ENCODE data around the gene GJA3. TPM values are rescaled to one million over a fixed set of nuclear protein-coding genes. Genes with fewer than 3 reads are reported as not detected.

GJA3 gene
- total RNA-seq, 2 experiments from 2014 or later: 0.39 to 0.54 TPM

DNA sequence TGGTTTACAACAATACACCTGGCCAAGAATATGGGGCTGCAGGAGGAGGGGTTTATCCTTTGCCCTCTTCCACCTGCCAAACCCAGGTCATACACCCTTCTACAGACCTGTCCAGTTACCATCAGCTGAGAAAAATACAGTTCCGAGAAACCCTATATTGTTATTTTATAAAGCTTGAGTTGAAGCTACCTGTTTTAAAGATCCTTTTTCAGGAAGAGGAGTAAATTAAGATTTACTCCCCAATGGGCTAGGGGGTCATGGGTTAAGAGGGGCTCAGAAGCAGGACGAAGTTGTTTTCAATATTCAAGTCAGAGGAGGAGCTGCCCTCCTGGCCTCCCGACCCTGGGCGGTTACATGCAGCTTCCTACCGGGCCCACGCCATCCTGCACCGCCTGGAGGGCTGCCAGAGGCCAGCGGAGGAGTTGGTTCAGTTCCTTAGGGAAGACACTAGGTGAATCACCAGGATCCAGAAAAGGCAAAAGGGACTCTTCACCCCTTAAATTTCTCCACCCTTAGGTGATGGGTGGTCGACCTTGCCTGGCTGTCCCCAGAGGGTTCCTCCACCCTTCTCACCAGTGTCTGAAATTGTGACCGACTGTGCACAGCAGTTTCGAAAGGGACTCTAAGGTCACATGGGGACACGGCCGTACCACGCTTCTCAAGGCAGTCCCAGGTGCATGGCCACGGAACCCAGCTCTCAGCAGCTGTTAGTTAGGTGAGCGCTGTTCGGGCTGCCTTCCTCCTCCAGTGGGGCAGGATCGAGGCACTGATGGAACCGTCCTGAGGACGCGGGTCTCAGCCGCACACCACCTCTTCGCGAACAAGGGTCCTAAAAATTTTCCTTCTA lies 30.7 kb upstream of the GJA3 start:
- no peaks in the 10 kb centered on the region for H3K36me3 Mint-ChIP-seq
- ATAC-seq (ENCODE audit: low read depth) (no peak), DNase-seq (no peak)
- POLR2A ChIA-PET: no interaction called here
- H3K9me3 Mint-ChIP-seq: no peaks in the 10 kb centered on the region
- no peak overlapping the region for H3K27ac Mint-ChIP-seq
- H3K4me3 Mint-ChIP-seq: peak overlapping the region; percentile 61
- H3K27me3 Mint-ChIP-seq: peaks cover 53% of the 10 kb centered on the region
- H3K4me1 Mint-ChIP-seq: peaks cover 16% of the 10 kb centered on the region

DNA sequence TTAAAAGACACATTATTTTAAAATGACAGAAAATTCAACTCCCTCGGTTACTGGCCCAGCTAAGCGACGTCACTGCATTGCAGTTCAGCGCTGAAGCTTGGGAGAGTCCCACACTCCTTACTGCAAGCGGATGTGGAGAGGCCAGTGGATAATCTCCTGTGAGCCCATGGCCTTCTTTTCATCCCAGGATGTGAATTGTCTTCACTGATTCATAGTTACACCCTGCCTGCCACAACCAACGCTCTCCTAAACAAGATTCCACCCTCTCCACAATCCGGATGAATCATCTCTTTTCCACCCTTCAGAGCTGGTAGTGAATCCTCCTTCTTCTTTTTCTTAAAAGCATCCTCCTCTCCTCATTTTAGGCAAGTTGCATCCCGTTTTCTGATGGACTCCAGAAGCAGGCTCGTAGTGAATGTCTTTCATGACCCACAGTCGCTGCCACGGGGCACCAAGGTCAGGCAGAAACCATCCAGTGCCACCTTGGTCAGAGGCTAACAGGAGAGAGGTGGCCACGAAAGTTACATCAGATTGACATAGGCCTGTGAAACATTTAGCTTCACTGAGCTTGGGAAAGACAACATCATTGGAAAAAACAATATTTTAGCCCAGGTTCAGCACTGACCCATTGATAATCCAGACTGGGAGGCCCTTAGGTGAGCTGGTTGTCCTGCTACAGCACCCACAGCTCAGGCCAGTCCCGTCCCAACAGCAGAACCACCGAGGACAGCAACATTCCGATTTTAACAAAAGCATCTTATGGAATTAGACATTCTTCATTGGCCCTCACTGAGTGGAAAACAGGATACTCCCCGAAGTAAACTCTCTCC lies 29.8 kb upstream of the GJA3 start:
- DNase-seq (no peak), ATAC-seq (ENCODE audit: low read depth) (no peak)
- POLR2A ChIA-PET: no interaction called here
- Mint-ChIP-seq H3K9me3 (no peaks in the 10 kb centered on the region), H3K4me3 (no peak overlapping the region), H3K4me1 (peaks cover 16% of the 10 kb centered on the region), H3K36me3 (no peaks in the 10 kb centered on the region), H3K27ac (no peak overlapping the region), H3K27me3 (peaks cover 46% of the 10 kb centered on the region)

DNA sequence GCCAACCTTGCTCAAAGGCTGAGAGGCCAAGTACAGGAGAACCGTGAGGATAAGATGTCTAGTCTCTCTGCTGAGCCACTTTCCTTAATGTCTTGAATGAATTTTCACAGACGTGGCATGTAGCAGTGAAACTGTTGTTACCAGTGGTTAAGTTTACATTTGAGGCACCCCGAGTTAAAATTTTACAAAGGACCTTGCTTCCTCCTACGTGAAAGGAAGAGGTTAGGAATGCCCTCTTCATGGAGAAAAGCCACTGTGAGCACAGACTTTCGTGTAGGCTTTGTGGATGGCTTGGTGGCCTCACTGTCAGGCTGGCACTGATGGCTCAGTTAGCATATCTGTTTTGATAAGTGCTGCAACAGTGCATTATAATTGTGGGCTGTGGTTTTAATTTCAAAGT lies 29.2 kb upstream of the GJA3 start:
- H3K27ac Mint-ChIP-seq: no peak overlapping the region
- H3K4me1 Mint-ChIP-seq: peaks cover 16% of the 10 kb centered on the region
- peaks cover 40% of the 10 kb centered on the region for H3K27me3 Mint-ChIP-seq
- POLR2A ChIA-PET: no interaction called here
- H3K9me3 Mint-ChIP-seq: no peaks in the 10 kb centered on the region
- no peak for ATAC-seq (ENCODE audit: low read depth)
- H3K4me3 Mint-ChIP-seq: no peak overlapping the region
- H3K36me3 Mint-ChIP-seq: no peaks in the 10 kb centered on the region
- no peak for DNase-seq

DNA sequence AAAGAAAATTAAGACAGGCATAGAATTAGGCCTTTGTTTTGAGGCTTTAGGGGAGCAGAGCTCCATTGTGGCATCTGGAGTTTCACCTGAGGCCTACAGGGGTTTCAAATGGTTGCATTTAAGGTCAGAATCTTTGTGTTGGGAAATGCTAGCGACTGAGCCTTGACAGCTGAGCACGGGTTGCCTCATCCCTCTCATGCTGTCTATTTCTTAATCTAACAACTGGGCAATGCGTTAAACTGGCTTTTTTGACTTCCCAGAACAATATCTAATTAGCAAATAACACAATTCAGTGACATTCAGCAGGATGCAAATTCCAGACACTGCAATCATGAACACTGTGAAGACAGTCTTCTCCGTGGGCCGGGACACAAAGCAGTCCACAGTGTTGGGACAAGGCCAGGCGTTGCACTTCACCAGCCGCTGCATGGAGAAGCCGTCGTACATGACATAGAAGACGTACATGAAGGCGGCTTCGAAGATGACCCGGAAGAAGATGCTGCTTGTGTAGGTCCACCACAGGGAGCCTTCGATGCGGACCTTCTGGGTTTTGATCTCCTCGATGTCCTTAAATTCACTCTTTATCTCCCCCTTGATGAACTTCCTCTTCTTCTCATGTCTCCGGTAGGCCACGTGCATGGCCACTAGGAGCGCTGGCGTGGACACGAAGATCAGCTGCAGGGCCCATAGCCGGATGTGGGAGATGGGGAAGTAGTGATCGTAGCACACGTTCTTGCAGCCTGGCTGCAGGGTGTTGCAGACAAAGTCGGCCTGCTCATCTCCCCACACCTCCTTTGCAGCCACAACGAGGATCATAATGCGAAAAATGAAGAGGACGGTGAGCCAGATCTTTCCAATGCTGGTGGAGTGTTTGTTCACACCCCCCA lies 28.1 kb upstream of the GJA3 start:
- H3K36me3 Mint-ChIP-seq: no peaks in the 10 kb centered on the region
- ATAC-seq (ENCODE audit: low read depth) (no peak), DNase-seq (no peak)
- no peak overlapping the region for H3K4me3 Mint-ChIP-seq
- POLR2A ChIA-PET: no interaction called here
- H3K27ac Mint-ChIP-seq: no peak overlapping the region
- peaks cover 5% of the 10 kb centered on the region for H3K4me1 Mint-ChIP-seq
- peaks cover 28% of the 10 kb centered on the region for H3K27me3 Mint-ChIP-seq
- no peaks in the 10 kb centered on the region for H3K9me3 Mint-ChIP-seq

DNA sequence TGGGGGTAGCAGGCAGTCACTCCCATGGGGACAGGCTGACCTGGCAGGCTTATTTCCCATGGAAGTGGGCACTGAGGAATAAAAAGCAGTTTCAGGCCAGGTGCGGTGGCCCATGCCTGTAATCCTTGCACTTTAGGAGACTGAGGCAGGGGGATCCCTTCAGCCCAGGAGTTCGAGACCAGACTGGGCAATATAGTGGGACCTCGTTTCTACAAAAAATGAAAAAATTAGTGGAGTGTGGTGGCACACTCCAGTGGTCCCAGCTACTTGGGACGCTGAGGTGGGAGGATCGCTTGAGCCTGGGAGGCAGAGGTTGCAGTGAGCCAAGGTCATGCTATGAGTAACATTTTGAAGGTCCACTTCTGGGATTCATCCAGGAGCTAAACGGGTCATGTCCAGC lies 25.9 kb upstream of the GJA3 start:
- POLR2A ChIA-PET: no interaction called here
- H3K4me1 Mint-ChIP-seq: peaks cover 4% of the 10 kb centered on the region
- peaks cover 16% of the 10 kb centered on the region for H3K27me3 Mint-ChIP-seq
- H3K9me3 Mint-ChIP-seq: no peaks in the 10 kb centered on the region
- no peak overlapping the region for H3K4me3 Mint-ChIP-seq
- H3K27ac Mint-ChIP-seq: no peak overlapping the region
- H3K36me3 Mint-ChIP-seq: no peaks in the 10 kb centered on the region
- no peak for DNase-seq
- ATAC-seq (ENCODE audit: low read depth): no peak

DNA sequence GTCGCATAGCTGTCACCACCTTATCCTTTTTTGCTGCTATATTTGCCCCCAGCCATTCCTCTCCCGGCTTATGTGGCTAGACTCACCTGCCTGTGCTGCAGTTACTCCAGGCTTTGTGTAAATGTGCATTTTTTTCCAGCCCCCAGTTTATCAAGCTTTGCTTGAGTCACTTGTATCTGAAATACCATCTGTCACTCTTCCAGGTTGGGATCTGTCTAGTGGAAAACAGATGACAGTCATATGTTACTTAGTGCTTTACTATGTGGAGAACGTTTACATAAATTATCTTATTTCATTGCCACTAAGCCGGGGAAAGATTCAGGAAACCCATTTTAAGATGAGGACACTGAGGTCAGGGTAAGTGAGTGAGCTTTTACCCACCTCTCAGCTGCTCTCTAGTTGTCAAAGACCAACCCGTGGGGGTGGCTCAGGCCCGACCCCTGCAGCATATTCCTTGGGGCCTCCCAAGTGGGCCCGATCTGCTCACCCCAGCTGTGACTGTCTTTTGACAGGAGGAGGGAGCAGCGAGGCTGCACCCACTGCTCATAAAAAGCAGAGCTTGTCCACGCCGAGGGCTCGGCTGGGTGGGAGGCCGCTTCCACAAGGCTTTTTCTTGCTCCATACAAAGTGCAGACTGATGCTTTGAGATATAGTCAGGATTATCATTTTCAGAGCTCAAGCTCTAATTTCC lies 24.7 kb upstream of the GJA3 start:
- POLR2A ChIA-PET: no interaction called here
- ATAC-seq (ENCODE audit: low read depth): no peak
- Mint-ChIP-seq H3K4me3 (no peak overlapping the region), H3K27me3 (peaks cover 15% of the 10 kb centered on the region), H3K9me3 (no peaks in the 10 kb centered on the region), H3K4me1 (peaks cover 4% of the 10 kb centered on the region), H3K36me3 (no peaks in the 10 kb centered on the region), H3K27ac (no peak overlapping the region)
- no peak for DNase-seq

DNA sequence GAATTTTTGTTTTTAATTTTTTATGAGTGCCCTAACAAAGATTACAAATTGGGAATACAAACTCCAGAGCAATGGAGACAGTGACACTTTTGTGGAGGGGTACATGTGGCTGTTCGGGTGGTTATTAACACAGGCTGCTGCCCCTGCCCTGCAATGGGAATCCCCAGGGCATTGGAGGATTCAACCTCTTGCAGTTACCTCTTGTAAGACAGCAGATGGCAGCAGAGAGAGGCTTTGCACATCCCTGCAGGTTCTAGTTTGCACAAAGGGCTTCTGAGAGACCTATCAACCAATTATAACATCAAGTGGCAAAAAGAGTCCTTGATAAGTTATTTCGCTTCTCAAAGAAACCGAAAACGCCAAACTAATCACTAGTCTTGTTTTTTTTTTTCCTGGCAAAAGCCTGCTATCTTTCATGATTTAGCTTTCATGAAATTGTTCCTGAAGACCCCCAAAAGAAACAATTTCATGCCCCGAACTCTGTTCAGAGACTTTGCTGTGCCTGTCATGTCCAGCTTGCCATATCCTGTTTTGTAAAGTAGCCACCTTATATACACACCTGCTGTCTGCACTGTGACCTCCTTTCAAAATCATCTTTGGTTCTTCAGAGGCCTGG lies 21.5 kb upstream of the GJA3 start:
- H3K4me3 Mint-ChIP-seq: no peak overlapping the region
- H3K36me3 Mint-ChIP-seq: no peaks in the 10 kb centered on the region
- H3K4me1 Mint-ChIP-seq: peaks cover 2% of the 10 kb centered on the region
- DNase-seq (no peak), ATAC-seq (ENCODE audit: low read depth) (peak; percentile 87)
- H3K27ac Mint-ChIP-seq: no peak overlapping the region
- no peaks in the 10 kb centered on the region for H3K9me3 Mint-ChIP-seq
- POLR2A ChIA-PET: no interaction called here
- H3K27me3 Mint-ChIP-seq: peaks cover 35% of the 10 kb centered on the region

DNA sequence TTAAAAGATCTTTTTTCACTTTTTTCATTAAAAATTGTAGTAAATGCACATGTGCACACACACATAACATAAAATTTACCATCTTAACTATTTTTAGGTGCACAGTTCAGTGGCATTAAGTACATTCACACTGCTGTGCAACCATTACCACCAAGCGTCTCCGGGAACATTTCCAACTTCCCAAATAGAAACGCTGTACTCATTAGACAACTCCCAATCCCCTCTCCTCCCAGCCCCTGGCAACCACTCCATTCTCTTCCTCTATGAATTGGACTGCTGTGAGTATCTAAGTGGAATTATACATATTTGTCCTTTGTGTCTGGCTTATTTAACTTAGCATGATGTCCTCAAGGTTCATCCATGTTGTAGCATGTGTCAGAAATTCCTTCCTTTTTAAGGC lies 20.3 kb upstream of the GJA3 start:
- Mint-ChIP-seq H3K27me3 (peaks cover 44% of the 10 kb centered on the region), H3K36me3 (no peaks in the 10 kb centered on the region)

DNA sequence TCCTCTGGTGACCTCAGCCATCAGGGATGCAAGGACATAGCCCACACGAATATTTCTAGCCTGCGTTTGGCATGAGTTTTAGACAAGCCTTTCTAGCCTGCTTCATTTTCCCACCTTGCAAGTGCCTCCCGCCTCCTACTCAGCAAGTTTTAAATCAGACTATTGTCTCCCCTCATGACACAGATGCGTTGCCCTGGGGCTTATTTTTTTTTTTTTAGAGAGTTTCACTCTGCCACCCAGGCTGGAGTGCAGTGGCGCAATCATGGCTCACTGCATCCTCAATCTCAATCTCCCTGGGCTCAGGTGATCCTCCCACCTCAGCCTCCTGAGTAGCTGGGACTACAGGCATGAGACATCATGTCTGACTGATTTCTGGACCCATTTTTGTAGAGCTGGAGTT lies 17.3 kb upstream of the GJA3 start:
- H3K27me3 Mint-ChIP-seq: peaks cover 72% of the 10 kb centered on the region

More for the DNA sequence above, 20.3 kb upstream of the GJA3 start:
- no peak overlapping the region for H3K27ac Mint-ChIP-seq
- no peak overlapping the region for H3K4me3 Mint-ChIP-seq
- POLR2A ChIA-PET: no interaction called here
- H3K9me3 Mint-ChIP-seq: no peaks in the 10 kb centered on the region
- ATAC-seq (ENCODE audit: low read depth): no peak
- no peak for DNase-seq
- peaks cover 2% of the 10 kb centered on the region for H3K4me1 Mint-ChIP-seq

DNA sequence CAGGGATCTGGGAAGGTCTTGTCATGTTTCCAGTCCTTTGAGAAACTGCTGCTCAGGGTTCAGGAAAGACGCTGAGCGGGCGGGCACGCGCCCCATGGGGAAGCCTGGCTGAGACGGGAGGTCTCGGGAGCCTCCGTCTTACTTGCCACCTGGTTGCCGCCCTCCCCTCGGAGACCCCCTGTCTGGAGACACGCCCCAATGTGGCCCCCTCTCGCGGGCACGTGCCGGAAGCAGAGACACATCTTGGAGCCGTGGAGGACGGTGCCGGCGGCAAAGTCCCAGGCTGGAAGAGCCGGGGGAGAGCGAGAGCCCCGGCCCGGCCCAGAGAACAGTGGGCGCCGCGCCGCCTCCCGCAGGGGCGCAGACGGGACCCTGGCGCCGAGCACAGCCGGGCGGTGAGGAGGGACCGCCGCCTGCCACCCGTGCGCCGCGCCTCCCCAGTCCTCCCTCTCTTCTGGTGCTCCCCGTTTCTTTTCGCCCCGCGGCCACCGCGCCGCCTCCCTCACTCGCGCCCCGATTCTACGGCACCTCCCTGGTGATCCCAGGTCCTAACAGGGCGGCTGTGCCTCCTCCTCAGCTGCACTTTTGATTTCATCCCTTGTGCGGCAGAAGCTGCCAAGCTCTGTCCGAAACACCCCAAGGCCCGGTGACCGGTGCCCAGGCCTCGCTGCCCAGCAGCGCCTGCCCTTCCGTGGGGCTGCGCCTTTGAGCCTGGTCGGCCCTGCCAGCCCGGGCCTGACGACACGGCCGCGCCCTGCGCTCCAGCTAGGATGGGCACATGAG lies 16.4 kb upstream of the GJA3 start:
- peaks cover 76% of the 10 kb centered on the region for H3K27me3 Mint-ChIP-seq
- no peak overlapping the region for H3K27ac Mint-ChIP-seq
- no peak overlapping the region for H3K4me3 Mint-ChIP-seq
- DNase-seq (no peak), ATAC-seq (ENCODE audit: low read depth) (no peak)
- H3K9me3 Mint-ChIP-seq: no peaks in the 10 kb centered on the region
- POLR2A ChIA-PET: no interaction called here
- no peaks in the 10 kb centered on the region for H3K36me3 Mint-ChIP-seq
- H3K4me1 Mint-ChIP-seq: peaks cover 7% of the 10 kb centered on the region

More for the DNA sequence above, 17.3 kb upstream of the GJA3 start:
- Mint-ChIP-seq H3K27ac (no peak overlapping the region), H3K36me3 (no peaks in the 10 kb centered on the region), H3K4me3 (no peak overlapping the region), H3K4me1 (peaks cover 7% of the 10 kb centered on the region), H3K9me3 (no peaks in the 10 kb centered on the region)
- POLR2A ChIA-PET: no interaction called here
- DNase-seq: no peak
- no peak for ATAC-seq (ENCODE audit: low read depth)

DNA sequence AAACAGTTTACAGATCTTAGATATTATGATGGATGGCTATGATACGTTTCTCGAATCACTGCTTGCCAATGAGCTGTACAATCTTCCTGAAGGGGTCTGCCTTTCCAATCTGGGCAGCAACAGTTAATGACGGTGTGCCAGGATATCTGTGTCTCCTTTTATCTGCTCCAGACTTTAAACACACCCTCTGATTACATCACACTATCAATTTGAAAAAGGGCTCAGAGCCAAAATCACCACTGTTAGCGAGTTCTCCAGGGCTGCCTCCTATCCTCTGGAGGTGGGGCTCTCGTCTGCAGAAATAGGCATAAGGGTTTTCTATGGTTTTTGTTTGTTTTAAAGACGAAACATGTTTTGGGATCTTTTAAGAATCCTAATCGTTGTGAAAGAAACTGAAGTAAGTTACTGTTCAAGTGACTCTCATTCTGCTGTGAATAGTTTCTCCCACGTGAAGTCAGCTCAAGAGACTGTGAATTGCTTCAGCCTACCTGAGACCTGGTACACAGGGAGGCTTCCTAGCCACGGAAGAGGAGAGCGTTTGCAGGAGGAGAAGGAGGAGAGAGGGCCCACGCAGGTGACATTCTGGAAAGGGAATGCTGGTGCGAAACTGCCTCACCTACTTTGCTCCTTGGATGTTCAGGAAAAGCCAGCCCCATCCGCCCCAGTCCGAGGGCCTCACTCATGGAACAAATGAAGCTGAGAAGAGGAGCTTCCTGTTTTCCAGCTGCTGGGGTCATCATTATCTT lies 15.2 kb upstream of the GJA3 start:
- DNase-seq: no peak
- POLR2A ChIA-PET: no interaction called here
- Mint-ChIP-seq H3K4me3 (no peak overlapping the region), H3K4me1 (peaks cover 5% of the 10 kb centered on the region), H3K27ac (no peak overlapping the region), H3K36me3 (no peaks in the 10 kb centered on the region), H3K9me3 (no peaks in the 10 kb centered on the region), H3K27me3 (peaks cover 74% of the 10 kb centered on the region)
- no peak for ATAC-seq (ENCODE audit: low read depth)
